Osteocyte (in vitro differentiated cells): ENCODE data around the gene PLBD1. TPM values are rescaled to one million over a fixed set of nuclear protein-coding genes. Genes with fewer than 3 reads are reported as not detected.

Experiments used
- DNase-seq: peaks from one replicate; pipeline ENCODE4 v3.0.0; 2021; ENCODE audit warnings: mixed read lengths; ENCODE audit not compliant: unreplicated experiment; ENCODE audit errors: extremely low spot score
- H3K27ac Mint-ChIP-seq: one replicate; pipeline ENCODE4 v1.8.0; 2021; ENCODE audit warnings: mild to moderate bottlenecking, mixed read lengths; ENCODE audit not compliant: unreplicated experiment
- H3K27me3 Mint-ChIP-seq: one replicate; pipeline ENCODE4 v1.8.0; 2021; ENCODE audit warnings: mixed read lengths; ENCODE audit not compliant: unreplicated experiment
- H3K36me3 Mint-ChIP-seq: one replicate; pipeline ENCODE4 v1.8.0; 2021; ENCODE audit warnings: mixed read lengths; ENCODE audit not compliant: unreplicated experiment
- H3K4me1 Mint-ChIP-seq: one replicate; pipeline ENCODE4 v1.8.0; 2021; ENCODE audit warnings: mixed read lengths; ENCODE audit not compliant: unreplicated experiment
- H3K4me3 Mint-ChIP-seq: one replicate; pipeline ENCODE4 v1.8.0; 2021; ENCODE audit warnings: mild to moderate bottlenecking, moderate library complexity, mixed read lengths; ENCODE audit not compliant: unreplicated experiment
- H3K9me3 Mint-ChIP-seq: one replicate; pipeline ENCODE4 v1.8.0; 2021; ENCODE audit warnings: mixed read lengths; ENCODE audit not compliant: unreplicated experiment
- total RNA-seq: library from RNA; stranded (reverse); gene quantifications from 2 replicates; pipeline ENCODE4 v1.2.1, GENCODE V29; 2021
- TF ChIP-seq, protein P1 (sequence below): fragments of 200-600 bp; sonication (generic); IDR thresholded peaks from 2 replicates; pipeline ENCODE4 v1.5.0; 2021; ENCODE audit warnings: antibody characterized with exemption, mild to moderate bottlenecking, moderate library complexity

PLBD1 gene
- total RNA-seq, 1 donor from 2014 or later: 0.89 TPM

DNA sequence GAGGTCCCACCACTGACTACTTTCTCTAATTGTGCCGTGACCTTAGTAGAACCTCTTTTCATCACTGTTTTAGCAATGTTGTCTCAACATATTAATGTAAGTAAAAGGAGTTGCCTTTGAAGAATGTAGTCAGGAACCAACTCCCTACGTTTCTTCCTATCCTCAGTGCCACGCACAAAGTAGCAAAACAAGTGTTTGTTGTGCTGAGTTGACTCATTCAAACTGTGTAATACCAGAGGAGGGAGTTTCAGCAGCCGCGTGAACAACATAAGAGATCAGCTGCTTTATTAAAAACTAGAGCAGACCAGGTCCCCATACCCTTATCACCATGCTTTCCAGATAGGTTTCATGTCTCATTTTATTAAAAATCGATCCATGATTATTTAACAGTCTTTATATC is 19.1 kb downstream of the PLBD1 start:
- no peak for DNase-seq
- H3K9me3 Mint-ChIP-seq: no peaks in the 10 kb centered on the region
- TF ChIP-seq, protein P1, sequence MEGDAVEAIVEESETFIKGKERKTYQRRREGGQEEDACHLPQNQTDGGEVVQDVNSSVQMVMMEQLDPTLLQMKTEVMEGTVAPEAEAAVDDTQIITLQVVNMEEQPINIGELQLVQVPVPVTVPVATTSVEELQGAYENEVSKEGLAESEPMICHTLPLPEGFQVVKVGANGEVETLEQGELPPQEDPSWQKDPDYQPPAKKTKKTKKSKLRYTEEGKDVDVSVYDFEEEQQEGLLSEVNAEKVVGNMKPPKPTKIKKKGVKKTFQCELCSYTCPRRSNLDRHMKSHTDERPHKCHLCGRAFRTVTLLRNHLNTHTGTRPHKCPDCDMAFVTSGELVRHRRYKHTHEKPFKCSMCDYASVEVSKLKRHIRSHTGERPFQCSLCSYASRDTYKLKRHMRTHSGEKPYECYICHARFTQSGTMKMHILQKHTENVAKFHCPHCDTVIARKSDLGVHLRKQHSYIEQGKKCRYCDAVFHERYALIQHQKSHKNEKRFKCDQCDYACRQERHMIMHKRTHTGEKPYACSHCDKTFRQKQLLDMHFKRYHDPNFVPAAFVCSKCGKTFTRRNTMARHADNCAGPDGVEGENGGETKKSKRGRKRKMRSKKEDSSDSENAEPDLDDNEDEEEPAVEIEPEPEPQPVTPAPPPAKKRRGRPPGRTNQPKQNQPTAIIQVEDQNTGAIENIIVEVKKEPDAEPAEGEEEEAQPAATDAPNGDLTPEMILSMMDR: no peak
- no peaks in the 10 kb centered on the region for H3K4me1 Mint-ChIP-seq
- H3K36me3 Mint-ChIP-seq: no peaks in the 10 kb centered on the region
- H3K27ac Mint-ChIP-seq: no peak overlapping the region
- no peak overlapping the region for H3K4me3 Mint-ChIP-seq
- H3K27me3 Mint-ChIP-seq: peaks cover 2% of the 10 kb centered on the region

DNA sequence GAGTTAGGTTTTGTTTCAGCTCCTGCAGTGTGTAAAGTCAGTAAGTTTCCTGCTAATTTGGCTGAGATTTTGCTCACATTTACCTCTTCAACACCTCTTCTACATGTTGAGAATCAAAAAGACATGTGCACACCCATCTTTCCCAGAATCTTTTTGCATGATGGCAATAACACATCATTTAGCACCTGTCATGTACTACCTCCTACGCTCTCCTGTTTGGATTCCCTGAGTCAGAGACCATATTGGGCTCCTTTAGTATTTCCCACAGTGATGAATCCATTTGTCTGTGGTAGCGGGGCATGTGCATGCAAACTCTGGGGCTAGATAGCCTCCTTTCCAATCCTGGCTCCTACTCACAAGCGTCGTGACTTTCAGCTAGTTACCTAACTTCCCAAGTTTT is 20.1 kb downstream of the PLBD1 start:
- Mint-ChIP-seq H3K36me3 (no peaks in the 10 kb centered on the region), H3K9me3 (no peaks in the 10 kb centered on the region), H3K27me3 (peaks cover 2% of the 10 kb centered on the region), H3K27ac (no peak overlapping the region), H3K4me1 (no peaks in the 10 kb centered on the region), H3K4me3 (no peak overlapping the region)
- DNase-seq: no peak
- TF ChIP-seq, protein P1: no peak

DNA sequence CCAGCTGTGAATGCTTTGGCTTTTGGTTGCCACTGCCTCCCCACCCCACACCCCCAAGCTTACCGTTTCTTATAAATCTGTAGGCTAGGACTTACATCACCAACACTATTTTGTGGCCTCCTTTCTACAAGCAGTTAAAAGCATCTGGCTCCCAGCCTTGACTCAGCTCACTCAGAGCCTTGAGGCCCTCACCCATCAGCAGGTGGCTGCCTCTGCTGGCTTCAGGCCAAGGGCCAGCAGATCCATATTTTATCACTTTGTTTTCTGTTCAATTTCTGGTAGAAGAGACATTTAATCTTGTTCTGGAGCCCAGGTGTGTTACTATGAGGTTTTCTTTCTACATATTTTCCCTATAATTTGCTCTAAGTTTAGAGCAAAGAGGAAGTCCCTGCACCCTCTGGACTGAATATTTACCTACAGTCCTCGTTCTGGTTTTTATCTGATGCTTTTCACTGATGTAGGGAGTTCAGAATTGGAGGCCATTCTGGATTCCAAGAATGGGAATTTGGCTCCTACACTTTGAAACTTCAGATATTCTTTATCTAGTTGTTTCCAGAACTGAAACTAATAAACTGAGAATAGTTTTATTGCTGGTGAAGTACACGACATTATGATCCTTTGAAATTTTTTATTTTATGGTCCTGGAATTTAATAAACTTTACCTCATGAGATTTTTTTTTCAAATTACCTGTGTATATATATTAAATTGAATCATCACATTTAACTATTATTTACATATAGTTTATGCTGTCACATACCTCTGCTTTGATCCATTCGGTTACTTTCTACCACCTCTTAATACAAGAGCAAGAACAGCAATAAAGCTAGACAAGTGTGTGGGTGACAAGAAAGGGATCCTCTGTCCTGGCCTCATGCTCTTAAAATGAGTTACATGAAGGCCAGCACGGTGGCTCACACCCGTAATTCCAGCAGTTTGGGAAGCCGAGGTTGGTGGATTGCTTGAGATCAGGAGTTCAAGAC is 22.2 kb downstream of the PLBD1 start:
- H3K4me3 Mint-ChIP-seq: no peak overlapping the region
- H3K27ac Mint-ChIP-seq: no peak overlapping the region
- H3K9me3 Mint-ChIP-seq: no peaks in the 10 kb centered on the region
- no peaks in the 10 kb centered on the region for H3K4me1 Mint-ChIP-seq
- TF ChIP-seq, protein P1: no peak
- peaks cover 12% of the 10 kb centered on the region for H3K27me3 Mint-ChIP-seq
- no peak for DNase-seq
- H3K36me3 Mint-ChIP-seq: no peaks in the 10 kb centered on the region

GRCh38 chr12:14540801-14541462 is 26.8 kb downstream of the PLBD1 start:
- no peaks in the 10 kb centered on the region for H3K4me1 Mint-ChIP-seq

More at GRCh38 chr12:14540801-14541462, 26.8 kb downstream of the PLBD1 start:
- TF ChIP-seq, protein P1: no peak
- no peaks in the 10 kb centered on the region for H3K9me3 Mint-ChIP-seq
- no peaks in the 10 kb centered on the region for H3K36me3 Mint-ChIP-seq
- H3K4me3 Mint-ChIP-seq: no peak overlapping the region
- H3K27me3 Mint-ChIP-seq: peaks cover 10% of the 10 kb centered on the region
- no peak overlapping the region for H3K27ac Mint-ChIP-seq
- no peak for DNase-seq
